Activated CD8-positive, alpha-beta memory T cell treated with anti-CD3 and anti-CD28 coated beads, Interleukin-2, amount 50 U/mL, for 24 hours (primary cell): Measurements from ENCODE around the gene HCFC1.

Experiments
- DNase-seq: peaks from one replicate; pipeline ENCODE4 v3.0.0-alpha.2; 2020; ENCODE audit errors: extremely low read depth

Gene HCFC1

GRCh38 chrX:153971450-153972367 lies at the start of gene HCFC1:
Gene HCFC1 (minus strand): TSS chrX:153971818. CDS start chrX:153970840, 978 bp downstream.
- DNase-seq, result no peak

GRCh38 chrX:154021131-154021611 lies 49.6 kb upstream of the HCFC1 start:
- no peak for DNase-seq

DNA sequence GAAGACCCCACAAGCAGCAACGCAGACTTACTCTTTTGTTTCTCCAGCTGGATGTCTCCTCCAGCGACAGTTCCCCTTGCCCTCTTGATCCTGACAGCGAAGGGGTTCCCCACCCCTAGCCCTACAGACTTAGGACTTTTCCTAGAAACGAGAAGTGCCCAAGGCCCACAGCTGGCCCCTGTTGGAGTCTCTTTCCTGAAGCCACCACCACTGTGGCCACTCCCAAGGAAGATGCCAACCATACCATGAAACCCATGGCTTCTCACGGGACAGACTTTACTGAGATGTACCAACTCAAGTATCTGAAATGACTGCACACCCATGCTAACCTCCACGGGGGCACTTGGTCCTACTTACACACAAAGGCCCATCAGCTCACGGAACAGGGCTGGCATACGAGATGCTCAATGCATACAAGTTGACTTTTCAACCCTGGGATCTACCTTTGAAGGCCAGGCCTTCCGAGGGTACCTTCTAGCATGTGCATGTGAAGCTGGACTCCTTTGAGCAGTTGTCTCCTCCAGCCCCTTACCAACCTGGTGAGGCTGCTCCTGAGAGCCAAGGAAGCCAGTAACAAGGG lies 49.0 kb upstream of the HCFC1 start:
- DNase-seq, result no peak

DNA sequence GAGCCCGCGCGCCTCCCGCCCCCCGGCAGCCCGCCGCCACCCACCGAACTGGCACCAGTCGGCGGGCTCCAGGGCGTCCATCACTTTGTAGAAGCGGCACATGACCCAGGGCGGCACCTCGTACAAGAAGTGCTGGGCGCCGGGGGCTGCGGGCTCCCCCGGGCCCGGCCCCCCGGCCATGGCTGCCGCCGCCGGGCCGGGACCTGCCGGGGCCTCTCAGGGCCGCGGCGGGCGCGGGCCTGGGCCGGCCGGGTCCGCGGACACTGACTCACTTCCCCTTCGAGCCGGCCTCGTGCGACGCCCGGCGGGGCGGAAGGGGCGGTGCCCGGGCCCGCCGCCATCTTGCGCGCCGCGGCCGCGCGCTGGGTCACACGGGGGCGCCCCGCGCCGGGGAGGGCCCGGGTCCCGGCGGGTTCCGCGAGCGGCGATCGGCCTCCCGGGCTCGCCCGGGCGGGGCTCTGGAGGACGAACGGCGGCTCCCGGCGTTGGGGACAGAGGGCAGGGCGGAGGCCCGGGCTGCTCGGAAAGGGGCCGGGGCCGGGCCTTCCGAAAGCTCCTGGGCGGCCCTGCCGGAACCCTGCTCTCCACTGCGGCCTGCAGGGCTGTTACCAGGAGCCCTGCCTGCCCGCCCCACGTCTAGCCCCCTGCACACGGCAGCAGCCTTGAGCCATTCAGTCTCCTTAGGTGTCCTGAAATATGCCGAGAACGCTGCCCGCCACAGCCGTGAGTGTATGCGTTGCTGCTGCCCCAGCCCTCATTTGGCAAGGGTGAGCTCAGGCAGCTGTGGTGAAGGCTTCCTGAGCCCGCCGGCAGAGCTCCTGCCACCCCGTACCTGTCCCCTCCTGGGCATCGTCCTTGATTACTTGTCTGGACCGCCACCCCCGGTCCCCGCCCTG lies 48.3 kb upstream of the HCFC1 start, which contains the start of gene IRAK1:
TSS of gene IRAK1 (minus strand) at position 270 of the 896 bp plus-strand sequence. CDS start at position 180, 90 bp downstream.
- no peak for DNase-seq

- no peak for DNase-seq
Observed at GRCh38 chrX:154019061-154019621, 47.5 kb upstream of the HCFC1 start.

DNA sequence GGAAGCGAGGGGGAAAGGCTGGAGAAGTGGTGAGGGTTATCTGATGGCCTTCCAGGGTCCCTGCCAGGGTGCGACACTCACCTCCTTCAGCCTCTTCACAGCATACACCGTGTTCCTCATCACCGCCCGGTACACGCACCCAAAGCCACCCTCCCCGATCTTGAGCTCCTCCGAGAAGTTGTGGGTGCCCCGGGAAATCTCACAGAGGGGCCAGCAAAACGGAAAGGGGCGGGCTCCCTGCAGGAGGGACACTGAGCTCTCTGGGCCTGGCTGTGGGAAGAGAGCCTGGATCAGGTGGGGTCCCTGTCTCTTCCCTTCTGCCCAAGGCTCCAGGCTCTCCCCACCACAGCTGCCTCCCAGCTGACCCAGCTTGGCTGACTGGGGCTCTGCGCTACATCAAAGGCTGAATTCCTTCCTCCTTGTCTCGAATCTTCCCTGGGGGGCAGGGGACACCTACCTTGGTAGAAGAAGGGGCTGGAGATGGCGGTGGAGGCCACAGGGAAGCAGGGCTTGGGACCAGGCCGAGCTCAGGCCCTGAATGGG lies 47.0 kb upstream of the HCFC1 start:
- no peak for DNase-seq

DNA sequence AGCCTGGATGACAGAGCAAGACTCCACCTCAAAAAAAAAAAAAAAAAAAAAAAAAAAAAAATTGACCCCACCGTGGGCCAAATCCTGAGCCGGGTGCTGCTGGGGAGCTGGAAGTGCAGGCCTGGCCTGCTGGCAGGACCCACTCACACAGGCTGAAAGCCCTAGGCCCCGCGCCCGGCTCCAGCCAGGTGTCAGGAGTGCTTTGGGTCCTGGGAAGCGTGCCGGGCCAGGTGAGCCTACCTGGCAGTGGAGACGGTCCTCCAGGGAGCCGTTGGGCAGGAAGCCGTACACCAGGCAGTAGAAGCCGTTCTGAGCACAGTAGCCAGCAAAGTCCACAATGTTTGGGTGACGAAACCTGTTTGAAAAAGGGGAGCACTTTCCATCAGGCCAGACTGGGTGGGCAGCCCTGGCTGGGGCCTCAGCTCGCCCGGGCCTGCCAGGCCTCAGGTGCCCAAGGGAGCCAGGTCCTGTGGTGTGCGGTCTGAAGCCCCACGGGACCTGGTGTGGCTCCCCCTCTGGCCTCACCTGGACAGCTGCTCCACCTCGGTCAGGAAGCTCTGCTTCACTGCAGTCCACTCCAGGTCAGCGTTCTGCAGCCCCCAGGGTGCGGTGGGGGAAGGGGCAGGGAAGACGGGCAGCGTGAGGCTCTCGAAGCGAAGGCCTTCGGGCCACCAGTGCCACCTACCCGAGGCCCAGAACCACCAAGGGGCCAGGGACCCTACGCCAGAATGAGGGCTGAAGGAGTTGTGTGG lies 46.3 kb upstream of the HCFC1 start:
- no peak for DNase-seq

GRCh38 chrX:154016366-154017076 lies 44.9 kb upstream of the HCFC1 start:
- no peak for DNase-seq

- DNase-seq, result no peak
Observed at GRCh38 chrX:154015581-154016264, 44.1 kb upstream of the HCFC1 start.

- DNase-seq, result no peak
Observed at GRCh38 chrX:154014429-154015380, 43.1 kb upstream of the HCFC1 start.

- DNase-seq, result no peak
Observed at GRCh38 chrX:154013614-154014360, 42.2 kb upstream of the HCFC1 start.

DNA sequence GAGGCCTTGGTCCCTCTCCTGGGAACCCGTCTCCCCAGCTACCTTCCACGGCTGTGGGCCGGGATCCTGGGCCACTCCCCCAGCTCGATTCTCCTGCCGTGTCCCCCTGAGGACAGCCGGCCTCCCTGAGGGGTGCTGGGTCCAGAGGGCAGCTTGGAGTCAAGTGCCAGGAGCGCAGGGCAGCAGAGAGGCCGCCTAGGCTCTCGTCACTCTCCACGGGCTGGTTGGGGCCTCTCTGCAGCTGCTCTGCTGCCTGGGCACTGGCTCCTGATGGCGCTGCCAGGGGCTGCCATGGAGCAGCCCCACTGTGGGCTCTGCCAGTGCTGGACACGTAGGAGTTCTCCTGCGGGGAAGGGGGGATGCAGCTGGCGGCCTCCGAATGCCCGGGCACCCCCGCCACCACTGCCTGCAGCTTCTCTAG lies 41.4 kb upstream of the HCFC1 start:
- DNase-seq, result no peak

GRCh38 chrX:154012336-154012991 lies 40.8 kb upstream of the HCFC1 start:
- DNase-seq, result no peak

DNA sequence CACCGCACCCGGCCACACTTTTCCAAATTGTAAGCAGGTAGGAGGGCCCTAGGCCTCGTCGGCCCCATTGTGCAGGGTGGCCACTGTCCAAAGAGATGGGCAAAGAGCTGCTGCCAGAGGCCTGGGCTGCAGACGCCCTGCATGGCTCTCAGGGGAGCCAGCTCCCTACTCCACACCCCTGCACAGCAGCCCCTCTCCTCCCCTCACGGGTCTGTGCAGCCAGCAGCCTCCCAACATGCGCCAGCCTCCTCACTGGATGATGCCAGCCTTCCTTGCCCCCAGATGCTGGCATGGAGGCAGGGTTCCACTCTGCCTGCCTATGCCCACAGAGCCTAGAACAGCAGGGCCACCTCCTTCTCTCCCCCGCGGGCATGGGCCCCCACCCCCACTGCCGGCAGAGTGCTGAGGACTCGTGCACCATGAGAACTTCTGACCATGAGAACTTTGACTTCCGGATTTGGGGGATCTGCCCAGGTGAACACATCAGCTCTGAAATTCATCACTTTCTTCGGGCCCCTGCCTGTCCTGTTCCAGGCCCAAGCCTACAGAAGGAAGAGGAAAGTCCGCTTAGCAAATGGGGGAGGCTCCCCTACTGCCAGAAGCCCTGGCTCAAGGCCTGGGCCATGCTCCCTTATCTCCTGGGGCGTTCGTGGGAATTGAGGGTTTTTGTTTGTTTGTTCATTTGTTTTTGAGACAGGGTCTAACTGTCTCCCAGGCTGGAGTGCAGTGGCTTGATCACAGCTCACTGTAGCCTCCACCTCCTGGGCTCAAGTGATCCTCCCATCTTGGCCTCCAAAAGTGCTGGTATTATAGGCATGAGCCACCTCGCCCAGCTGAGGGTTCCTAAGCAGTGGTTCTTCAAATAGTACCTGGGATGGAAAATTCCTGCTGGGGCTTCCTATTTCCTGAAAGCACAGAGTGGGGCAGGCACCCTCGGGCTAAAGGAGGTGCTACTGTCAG lies 40.0 kb upstream of the HCFC1 start:
- DNase-seq, result no peak

- no peak for DNase-seq
Observed at GRCh38 chrX:154010330-154011087, 38.9 kb upstream of the HCFC1 start.
